HL-60/S4 (cell line): ENCODE data around the gene UBA5.

Experiments used
- in situ Hi-C: fragments of 300-500 bp; cut with MboI; formaldehyde crosslinking; loops from 2 replicates; pipeline ENCODE4 v1.14.3; 2022; ENCODE audit warnings: low sequenced_read_pairs

UBA5 gene

DNA sequence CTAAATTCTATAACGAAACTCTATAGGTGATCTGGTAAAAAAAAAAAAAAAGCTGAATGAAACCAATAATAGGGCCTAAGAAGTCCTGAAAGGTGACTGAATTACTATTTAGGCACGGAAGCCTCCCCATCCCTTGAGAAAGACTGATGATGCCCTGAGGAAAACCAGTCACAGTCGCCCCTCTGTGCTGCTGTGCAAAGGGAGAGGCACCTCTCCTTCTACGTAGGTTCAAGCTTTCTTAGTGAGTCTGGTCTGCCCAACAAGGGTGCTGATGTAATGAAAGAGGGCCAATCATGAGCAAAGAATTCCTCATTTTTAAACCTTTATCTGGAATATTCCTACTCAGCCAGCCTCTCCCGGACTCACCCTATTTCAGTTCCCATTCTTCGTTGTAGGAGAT lies 50.2 kb downstream of the UBA5 start:
- in situ Hi-C loops = no loop called here

DNA sequence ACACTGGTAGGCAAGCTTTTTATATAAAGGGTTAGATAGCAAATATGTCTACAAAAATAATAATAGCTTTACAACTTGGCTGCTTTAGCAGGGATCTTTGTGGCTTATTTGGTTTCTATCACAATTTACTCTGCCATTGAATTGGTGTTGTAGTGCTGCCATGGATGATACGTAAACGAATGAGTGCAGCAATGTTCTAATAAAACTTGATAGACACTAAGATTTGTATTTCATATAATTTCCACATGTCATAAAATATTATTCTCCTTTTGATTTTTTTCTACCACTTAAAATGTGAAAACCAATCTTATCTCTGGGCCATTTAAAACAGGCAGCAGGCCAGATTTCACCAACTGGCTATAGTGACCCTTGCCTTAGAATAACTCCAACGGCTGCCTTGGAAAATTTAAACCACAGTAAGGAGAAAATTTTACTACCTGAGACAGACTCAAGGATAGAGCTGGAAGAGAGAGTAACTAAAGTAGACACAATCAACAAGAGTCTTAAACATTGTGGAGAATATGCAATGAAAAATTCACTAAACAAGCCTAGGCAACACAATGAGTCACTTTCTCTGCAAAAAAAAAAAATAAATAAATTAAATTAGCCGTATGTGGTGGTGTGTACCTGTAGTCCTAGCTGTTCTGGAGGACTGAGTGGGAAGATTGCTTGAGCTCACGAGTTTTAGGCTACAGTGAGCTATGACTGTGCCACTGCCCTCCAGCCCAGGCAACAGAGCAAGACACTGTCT lies 54.0 kb downstream of the UBA5 start:
- in situ Hi-C loops = no loop called here

DNA sequence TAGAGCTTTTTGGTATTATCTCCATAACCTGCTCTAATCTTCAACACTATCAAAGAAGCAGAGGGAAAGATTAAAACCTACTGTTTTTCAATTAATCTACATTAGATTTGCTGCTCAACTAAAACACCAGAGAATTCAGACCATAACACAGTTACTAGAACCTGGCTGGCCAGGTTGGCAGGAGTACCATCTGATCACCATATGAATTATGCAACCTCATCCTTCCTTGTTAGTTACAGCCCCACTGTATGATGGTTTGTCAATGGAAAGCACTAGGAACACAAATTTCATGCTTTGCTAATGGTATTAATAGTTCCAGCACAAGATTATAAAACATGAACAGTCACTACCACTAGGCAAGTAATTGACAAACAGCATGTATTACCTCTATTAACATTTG lies 56.2 kb downstream of the UBA5 start:
- in situ Hi-C loops = no loop called here

DNA sequence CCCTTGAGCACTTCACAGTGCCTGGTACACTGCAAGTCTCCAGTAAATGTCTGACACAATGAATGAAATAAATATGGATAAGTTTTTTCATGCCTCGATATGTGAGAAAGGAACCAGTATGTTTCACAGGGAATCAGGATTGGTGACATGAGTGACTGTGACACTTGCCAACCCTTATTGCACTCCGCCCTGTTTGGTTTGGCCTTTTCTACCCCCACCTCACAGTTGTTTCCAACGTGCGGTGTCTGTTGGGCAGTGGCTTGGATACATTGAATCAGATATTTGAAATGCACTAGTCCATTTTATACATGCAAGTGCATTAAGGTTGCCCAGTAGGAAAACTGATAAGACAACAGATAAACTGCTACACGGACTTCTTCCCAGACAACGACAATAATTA lies 60.1 kb downstream of the UBA5 start:
- in situ Hi-C loops = no loop called here

DNA sequence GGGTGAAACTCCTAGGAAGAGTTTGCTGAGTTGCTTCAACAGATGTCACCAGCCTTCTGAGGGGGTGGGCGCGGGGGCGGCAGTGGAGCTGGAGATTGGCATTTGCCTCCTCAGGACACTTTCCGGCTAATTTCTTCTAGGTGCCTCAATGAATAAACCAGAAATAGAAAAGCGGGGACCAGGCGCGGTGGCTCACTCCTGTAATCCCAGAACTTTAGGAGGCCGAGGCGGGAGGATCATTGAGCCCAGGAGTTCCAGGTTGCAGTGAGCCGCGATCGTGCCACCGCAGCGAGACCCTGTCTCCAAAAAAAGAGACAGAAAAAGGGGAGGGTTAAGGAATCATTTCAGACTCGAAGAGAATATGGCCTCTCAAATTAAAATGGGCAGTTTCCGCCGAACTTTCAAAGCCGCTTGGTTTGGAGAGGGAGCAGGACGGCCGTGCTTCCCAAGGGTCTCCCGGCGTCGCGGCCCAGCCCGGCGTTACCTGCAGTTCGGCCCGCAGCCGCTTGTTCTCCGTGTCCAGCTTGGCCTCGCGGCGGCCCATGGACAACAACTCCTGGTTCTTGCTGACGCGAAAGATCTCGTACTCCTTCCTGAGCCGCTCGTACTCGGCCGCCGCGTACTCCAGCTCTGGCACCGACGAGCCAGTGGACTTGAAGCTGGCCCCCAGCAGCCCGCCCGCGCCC lies 61.5 kb downstream of the UBA5 start:
- in situ Hi-C loops = no loop called here

DNA sequence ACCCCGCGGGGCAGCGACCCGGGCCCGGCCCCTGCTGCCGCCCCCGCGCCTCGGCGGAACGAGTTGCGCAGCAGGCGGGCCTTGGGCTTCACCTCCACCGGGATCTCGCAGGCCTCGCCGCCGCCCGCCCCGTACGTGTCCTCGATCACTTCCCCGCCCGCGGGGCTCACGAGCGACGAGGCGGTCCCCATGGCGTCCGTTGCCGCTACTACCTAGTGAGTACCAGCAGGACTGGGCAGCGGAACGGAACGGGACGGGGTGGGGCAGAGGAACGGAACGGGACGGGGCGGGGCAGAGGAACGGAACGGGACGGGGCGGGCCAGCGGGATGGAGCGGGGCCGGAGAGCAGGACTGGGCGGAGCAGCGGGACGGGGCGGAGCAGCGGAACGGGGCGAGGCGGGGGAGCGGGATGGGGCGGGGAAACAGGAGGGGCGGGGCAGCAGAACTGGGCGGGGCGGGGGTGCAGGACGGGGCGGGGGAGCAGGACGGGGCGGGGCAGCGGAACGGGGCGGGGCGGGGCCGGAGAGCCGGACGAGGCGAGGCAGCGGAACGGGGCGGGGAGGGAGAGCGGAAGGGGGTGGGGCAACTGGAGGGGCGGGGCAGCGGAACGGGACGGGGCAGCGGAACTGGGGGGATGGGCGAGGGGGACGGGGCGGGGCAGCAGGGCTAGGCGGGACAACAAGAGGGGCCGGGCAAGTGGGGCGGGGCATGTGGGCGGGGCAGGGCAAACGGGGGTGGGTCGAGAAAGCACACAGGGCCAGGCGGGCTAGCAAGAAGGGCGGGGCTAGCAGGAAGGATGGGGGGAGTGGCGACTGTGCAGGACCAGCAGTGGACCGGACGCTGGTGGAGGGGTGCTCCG lies 62.3 kb downstream of the UBA5 start, which contains the start of gene NPHP3:
TSS of gene NPHP3 (minus strand) at position 245 of the 859 bp plus-strand sequence. CDS start at position 191, 54 bp downstream.
- in situ Hi-C loops = no loop called here

DNA sequence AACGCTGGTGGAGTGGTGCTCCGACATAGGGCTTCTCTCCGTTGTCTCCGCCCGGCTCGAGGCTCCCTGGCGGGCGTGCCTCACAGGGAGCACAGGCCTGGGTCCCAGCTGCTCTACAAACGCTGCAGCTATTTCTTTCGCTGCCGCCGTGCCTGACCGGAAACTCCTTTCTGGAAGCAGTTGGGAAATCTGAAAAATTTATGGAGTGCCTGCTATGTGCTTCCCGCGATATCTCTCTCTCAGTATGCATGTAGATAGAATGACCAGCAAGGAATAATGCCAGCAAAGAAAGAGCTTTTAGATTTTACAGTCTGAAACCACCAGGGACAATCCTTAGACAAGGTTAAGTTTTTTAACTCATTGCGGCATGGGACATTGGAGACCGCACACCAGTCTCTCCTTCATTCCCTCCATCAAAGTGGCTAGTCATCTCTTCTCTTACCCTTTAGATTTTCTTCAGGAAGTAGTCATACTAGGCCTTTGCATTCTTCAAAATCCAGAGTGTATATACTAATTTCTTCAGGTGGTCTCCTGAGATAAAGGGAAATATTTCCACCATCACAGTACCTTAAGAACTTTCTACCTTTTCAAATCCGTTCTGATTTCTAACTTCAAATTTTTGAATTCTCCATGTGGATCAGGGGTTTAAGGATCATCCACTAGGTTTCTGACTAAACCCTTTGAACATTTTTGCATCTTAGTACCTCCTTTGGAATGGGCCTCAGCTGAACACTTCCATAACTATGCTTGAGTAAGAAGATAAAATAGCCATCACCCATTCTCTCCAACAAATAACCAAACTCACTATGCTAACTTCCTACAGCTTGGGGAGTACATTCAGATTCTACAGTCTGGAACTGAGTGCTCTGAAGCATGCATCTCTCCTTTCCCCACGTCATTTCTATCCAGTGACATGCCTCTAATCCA lies 63.2 kb downstream of the UBA5 start:
- in situ Hi-C loops = no loop called here

DNA sequence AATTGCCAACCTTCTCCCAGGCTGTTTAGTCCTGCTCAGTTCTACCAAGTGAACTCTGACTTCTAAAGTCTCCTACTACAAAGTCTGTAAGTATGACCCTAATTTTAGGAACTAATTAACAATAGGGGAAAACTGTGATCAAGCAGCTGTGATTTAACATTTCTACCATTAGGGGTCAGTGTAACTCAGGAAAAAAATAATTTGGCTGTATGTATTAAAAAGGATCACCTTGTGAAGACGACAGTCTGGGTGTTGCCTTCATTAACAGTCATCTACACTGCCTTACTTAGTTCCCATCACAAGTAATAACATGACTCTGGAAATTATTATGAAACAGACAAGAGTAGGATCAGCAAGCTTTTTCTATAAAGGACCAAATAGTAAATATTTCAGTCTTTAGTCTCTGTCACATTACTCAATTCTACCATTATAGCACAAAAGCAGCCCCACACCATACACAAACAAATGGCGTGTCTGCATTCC lies 66.3 kb downstream of the UBA5 start:
- in situ Hi-C loops = loop anchor here (25.0 kb wide), 2 partner anchors 311 to 661 kb away; partner anchors contain the start of gene TMEM108
